Upper lobe of right lung (tissue), 1 donor: Measurements from ENCODE around the gene TNFAIP2. TPM values are rescaled to one million over a fixed set of nuclear protein-coding genes. Genes with fewer than 3 reads are reported as not detected.

Source experiments
- ATAC-seq: fragments of 200-7000 bp; cut with Tn5 transposase; one replicate; pipeline ENCODE4 v1.9.1; 2020; ENCODE audit warnings: mild to moderate bottlenecking, moderate library complexity
- DNase-seq: peaks from one replicate; pipeline ENCODE4 v3.0.0-alpha.2; 2020
- H3K27ac ChIP-seq: fragments of 200-600 bp; one replicate; pipeline ENCODE4 v1.8.0; 2022
- H3K27me3 ChIP-seq: fragments of 200-600 bp; one replicate; pipeline ENCODE4 v1.8.0; 2022; ENCODE audit warnings: mild to moderate bottlenecking
- H3K36me3 ChIP-seq: fragments of 200-600 bp; one replicate; pipeline ENCODE4 v1.8.0; 2022
- H3K4me1 ChIP-seq: fragments of 200-600 bp; one replicate; pipeline ENCODE4 v1.8.0; 2022
- H3K4me3 ChIP-seq: fragments of 200-600 bp; one replicate; pipeline ENCODE4 v1.8.0; 2022; ENCODE audit warnings: mild to moderate bottlenecking
- H3K9me3 ChIP-seq: fragments of 200-600 bp; one replicate; pipeline ENCODE4 v1.8.0; 2022
- CTCF ChIP-seq: fragments of 200-600 bp; IDR thresholded peaks from one replicate; pipeline ENCODE4 v1.8.0; 2022; ENCODE audit warnings: antibody characterized with exemption
- intact Hi-C: fragments of 100-400 bp; cut with DNase I; formaldehyde crosslinking; loops from one replicate; pipeline ENCODE4 v1.11.0; 2022
- total RNA-seq: library from RNA; stranded (reverse); fragmentation: NEBNext Ultra II Directional; extraction: Animal tissue kit (Norgen Biotek cat#: 25700); gene quantifications from one replicate; pipeline ENCODE4 v1.2.1, GENCODE V29; 2021
- donor health status: DM: no; HTN: yes; CAD: no; lungs with severe emphysema.

Gene TNFAIP2
- total RNA-seq, 1 donor from 2014 or later = 158 TPM

- no peak overlapping the region for H3K27ac ChIP-seq
- peak; percentile 55 for TF ChIP-seq CTCF
- H3K27me3 ChIP-seq = peaks cover 5% of the 10 kb centered on the region
- H3K9me3 ChIP-seq = no peaks in the 10 kb centered on the region
- H3K36me3 ChIP-seq = no peaks in the 10 kb centered on the region
- H3K4me3 ChIP-seq = peak overlapping the region; percentile 57
- peak; percentile 87 for ATAC-seq
- DNase-seq = peak; percentile 88
- peaks cover 8% of the 10 kb centered on the region for H3K4me1 ChIP-seq
- intact Hi-C loops = no loop called here
Measured at GRCh38 chr14:103091041-103091882, 32.0 kb upstream of the TNFAIP2 start.

DNA sequence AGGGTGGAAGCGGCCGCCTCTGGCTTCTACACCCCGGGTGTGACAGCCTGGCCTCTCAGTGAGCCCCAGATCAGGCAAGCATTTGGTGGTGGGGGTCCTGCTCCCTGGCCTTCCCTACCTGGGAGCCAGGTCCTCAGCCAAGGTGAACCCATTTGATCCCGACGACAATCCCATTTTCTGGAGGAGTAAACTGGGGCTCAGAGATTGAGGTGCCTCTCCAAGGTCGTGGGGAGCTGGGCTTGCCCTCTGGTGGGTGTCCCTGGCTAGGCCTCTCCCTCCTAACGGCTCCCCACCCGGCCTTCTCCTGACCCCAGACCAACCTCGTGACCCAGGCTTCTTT lies 31.4 kb upstream of the TNFAIP2 start:
- Histone ChIP-seq H3K4me1 (peaks cover 8% of the 10 kb centered on the region), H3K36me3 (no peaks in the 10 kb centered on the region), H3K27ac (no peak overlapping the region), H3K4me3 (peak overlapping the region; percentile 57), H3K27me3 (peaks cover 5% of the 10 kb centered on the region), H3K9me3 (no peaks in the 10 kb centered on the region)
- no peak for DNase-seq
- no peak for TF ChIP-seq CTCF
- ATAC-seq = no peak
- intact Hi-C loops = no loop called here

DNA sequence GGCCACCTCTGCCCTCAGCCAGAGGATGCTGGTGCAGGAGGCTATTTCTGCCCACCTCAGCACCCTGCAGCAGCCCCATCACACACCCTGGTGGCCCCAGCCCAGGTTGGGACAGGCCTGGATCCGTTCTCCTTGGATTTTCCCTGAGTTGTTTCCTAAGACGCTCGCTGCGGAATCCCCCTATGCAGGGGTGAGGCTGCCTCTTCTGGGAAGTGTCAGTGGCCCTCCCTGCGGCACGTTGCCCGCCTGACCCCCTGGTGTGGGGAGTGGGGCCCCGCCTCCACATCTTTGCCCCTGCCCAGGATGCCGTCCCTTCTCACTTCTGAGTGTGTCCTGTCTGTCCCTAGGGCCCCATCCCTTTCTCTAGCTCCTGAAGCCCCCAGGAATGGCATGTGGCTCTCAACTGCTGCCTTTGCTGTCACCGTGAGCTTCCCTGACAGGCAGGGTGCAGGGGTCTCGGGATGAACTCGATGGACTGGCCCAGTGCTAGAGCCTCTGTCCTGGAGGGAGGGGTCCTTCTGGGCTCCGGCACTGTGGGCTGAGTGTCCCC lies 29.3 kb upstream of the TNFAIP2 start:
- Histone ChIP-seq H3K27me3 (no peaks in the 10 kb centered on the region), H3K4me3 (peak overlapping the region; percentile 37), H3K4me1 (peaks cover 8% of the 10 kb centered on the region), H3K9me3 (no peaks in the 10 kb centered on the region), H3K27ac (peak overlapping the region; percentile 80), H3K36me3 (no peaks in the 10 kb centered on the region)
- intact Hi-C loops = no loop called here
- no peak for TF ChIP-seq CTCF
- no peak for ATAC-seq
- DNase-seq = no peak

- peak within 1 kb of the TSS; percentile 80 for H3K27ac ChIP-seq
- DNase-seq (no peak), ATAC-seq (no peak)
- intact Hi-C loops = no loop called here
- no peaks in the 10 kb centered on the region for H3K27me3 ChIP-seq
- no peaks in the 10 kb centered on the region for H3K36me3 ChIP-seq
- no peaks in the 10 kb centered on the region for H3K9me3 ChIP-seq
- H3K4me3 ChIP-seq = peak within 1 kb of the TSS; percentile 37
- TF ChIP-seq CTCF = no peak
- H3K4me1 ChIP-seq = peaks cover 8% of the 10 kb centered on the region
Measured at GRCh38 chr14:103094406-103095209, 28.7 kb upstream of the TNFAIP2 start, which contains the start of gene EXOC3L4. Gene EXOC3L4, plus strand, starts transcription at chr14:103094725. Its CDS starts 5,495 bp downstream, at chr14:103100220.

- TF ChIP-seq CTCF = no peak
- H3K4me1 ChIP-seq = peaks cover 8% of the 10 kb centered on the region
- peak overlapping the region; percentile 37 for H3K4me3 ChIP-seq
- H3K27me3 ChIP-seq = no peaks in the 10 kb centered on the region
- H3K9me3 ChIP-seq = no peaks in the 10 kb centered on the region
- no peak for DNase-seq
- no peaks in the 10 kb centered on the region for H3K36me3 ChIP-seq
- peak overlapping the region; percentile 80 for H3K27ac ChIP-seq
- no peak for ATAC-seq
- intact Hi-C loops = no loop called here
Measured at GRCh38 chr14:103095210-103095778, 28.0 kb upstream of the TNFAIP2 start.
